ENCODE data around the gene M1AP. TPM values are rescaled to one million over a fixed set of nuclear protein-coding genes. Genes with fewer than 3 reads are reported as not detected.

The M1AP gene
- total and polyA plus RNA-seq, 2 of the 8 experiments (the other 6 are each of a cell fraction or from before 2014, with no cell fraction given): 4.8 TPM

GRCh38 chr2:74581463-74581862 is 66.7 kb downstream of the M1AP start (continued):
- TF ChIP-seq CHD7 (IDR thresholded peaks at IDR 0.05; ENCODE audit: insufficient replicate concordance, low read length) (no peak), POU5F1 (IDR thresholded peaks at IDR 0.05; ENCODE audit: low read depth, low read length) (no peak), BCL11A (IDR thresholded peaks at IDR 0.05; ENCODE audit: low read depth in 2 of 2, low read length in 2 of 2) (no peak), EGR1 (IDR thresholded peaks at IDR 0.05; ENCODE audit: borderline replicate concordance, low read depth, low read length) (no peak), TBP (IDR thresholded peaks at IDR 0.05; ENCODE audit: low read depth, low read length) (no peak), TEAD4 (IDR thresholded peaks at IDR 0.05; ENCODE audit: low read depth, low read length) (no peak), JUND (IDR thresholded peaks at IDR 0.05; ENCODE audit: low read length) (no peak), FOSL1 (IDR thresholded peaks at IDR 0.05; ENCODE audit: insufficient read depth, low read depth, low read length) (no peak), SIN3A (conservative IDR thresholded peaks at IDR 0.05 in 1 of 2, IDR thresholded peaks at IDR 0.05 in 1 of 2; ENCODE audit: low read depth in 1 of 2, low read length in 2 of 2) (no peak), POLR2AphosphoS5 (IDR thresholded peaks at IDR 0.05; ENCODE audit: low read depth, low read length) (no peak), CTBP2 (IDR thresholded peaks at IDR 0.05; ENCODE audit: borderline replicate concordance, insufficient read depth, insufficient read length, low read length) (no peak), SAP30 (IDR thresholded peaks at IDR 0.05; ENCODE audit: insufficient read depth, insufficient replicate concordance, low read length) (no peak)
